NCI-H226 (cell line): ENCODE results near the gene DHX38.

ENCODE experiments used
- DNase-seq: peaks from one replicate; pipeline ENCODE4 v3.0.0-alpha.2; 2015

Gene DHX38

DNA sequence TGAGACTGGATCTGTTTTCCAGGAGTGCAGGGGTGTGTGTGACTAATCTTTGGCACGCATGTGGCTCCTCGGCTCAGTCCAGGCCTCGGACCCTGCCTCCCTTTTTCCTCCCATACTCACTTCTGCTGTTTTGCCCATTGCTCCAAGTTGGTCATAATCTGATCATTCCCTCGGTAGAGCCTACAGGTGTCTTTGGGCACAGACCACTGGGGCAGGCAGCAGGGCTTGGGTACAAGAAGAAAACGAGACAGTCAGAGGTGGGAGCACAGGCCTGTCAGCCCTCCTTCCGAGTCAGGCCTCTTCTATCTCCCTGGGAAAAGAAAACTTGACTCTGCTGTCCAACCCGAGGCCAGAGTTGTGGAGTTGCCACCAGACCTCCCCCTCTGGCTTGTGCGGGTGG is 29.8 kb downstream of the DHX38 start:
- no peak for DNase-seq

DNA sequence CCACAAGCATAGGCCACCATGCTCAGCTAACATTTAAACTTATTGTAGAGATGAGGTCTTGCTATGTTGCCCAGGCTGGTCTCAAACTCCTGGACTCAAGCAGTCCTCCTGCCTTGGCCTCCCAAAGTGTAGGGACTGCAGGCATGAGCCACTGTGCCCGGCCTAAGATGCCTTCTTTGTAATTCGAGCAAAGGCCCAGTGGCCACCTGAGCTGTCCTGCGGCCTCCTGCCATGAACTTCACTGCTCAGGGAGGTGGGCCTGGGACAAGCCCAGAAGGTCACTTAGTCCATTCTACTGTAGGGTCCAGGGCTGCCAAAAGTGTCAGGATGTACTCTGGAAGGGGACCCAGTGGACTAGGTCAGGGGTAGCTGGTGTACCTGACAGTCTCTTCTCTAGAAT is 30.5 kb downstream of the DHX38 start:
- no peak for DNase-seq

DNA sequence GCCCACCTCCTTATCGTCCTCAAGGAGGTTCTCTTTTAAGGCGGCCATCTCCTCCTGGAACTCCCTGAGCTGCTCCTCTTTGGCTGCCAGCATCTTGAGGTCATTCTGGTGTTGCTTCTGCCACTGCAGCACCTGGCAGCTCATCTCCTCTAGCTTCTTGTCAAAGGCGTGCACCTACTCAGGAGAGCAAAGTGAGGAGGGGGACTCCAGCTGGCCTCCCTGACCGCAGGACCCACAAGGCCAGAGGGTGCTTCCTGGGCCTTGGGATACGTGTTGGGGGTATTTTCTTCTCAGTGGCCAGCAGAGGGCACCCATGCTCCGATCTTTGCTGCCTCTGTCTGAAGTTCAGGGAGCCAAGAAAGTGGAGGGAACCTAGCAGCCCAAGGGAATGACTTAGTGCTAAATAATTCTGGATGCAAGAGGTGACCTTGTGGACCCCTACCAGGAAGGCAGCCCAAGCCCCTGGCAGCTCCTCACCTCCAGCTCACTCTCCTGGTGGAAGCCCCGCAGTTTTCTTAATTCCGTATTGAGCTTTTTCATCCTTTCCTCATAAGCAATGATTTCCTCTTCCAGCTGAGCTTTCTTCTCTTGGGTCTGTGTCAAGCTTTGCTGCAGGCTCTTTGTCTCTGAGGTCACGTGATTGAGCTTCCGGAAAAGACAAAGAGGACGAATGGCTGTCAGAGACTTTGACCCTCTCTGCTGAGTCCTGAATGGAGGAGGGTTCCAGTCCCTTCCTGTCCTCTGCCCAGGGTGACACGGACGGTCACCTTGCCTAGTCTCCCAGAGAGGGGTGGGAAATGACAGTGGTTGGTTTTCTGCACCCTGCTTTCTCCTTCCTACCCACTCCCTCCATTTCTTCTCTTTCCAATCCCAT is 31.4 kb downstream of the DHX38 start:
- DNase-seq, result peak; percentile 31

DNA sequence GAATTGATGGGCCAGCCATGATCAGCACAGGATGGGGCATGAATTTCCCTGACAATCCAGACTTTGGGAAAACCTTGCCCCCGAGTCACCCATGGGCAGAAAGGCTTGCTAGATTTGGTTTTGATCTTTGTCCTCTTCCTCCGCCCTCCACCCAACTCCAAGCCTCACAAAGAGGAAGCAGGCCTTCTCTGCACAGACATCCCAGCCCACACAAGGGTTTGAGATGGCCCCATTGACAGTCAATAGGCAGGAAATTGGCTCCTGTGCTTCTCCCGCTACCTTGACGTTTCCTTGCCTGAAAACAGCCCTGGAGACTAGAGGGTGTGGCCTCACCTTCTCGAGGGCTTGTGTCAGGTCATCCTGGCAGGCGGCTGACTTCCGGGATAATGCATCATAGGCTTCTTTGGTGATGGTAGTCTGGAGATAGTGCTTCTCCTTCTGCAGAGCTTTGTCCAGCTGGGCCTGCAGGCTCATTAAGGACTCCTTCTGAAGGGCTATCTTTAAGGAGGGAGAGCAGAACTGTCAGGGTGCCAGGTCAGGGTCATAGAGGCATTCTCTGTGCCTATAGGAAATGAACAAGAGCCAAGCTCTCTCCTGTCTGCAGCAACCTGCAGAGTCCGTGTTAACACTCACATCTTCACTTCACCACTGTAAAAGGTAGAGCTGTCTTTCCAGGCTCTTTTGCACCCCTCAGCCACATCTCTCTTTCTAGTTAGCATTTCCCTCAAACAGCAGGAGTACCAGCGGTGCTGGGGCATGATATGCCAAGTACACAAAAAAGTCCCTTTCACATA is 32.2 kb downstream of the DHX38 start:
- no peak for DNase-seq

DNA sequence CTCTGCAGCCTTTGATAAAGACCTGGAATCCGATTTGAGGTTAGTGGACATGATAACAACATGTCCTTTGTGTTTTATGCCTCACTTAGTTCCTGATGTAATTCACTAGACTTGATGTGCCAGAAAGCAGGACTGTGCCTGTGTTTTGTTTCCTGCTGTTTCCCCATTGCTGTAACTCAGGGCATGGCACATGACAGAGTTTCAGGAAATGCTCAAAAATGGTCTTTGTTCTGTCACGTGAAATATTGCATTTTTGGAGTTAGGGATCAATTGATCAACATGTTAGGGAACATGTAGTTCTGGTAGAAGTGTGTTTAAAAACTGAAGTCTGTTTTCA is 32.8 kb downstream of the DHX38 start:
- no peak for DNase-seq

DNA sequence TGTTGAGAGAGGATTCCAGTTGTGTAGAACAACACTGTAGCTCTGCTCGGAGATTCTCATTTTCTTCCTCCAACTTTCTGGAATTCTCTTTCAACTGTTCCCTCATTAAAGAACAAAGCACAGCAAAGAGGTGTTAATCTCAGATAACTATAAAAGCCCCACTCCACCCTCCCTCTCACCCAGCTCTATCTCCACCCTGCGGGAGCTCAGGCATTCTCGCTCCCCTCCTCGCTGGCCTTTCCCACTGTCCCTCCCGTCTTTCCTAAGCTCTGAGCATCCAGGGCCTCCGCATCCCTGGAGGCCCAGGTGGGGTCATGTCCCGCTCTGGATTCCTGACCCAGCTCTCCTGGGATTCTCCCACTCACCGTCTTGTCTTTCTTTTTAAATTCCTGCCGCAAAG is 35.1 kb downstream of the DHX38 start:
- no peak for DNase-seq

DNA sequence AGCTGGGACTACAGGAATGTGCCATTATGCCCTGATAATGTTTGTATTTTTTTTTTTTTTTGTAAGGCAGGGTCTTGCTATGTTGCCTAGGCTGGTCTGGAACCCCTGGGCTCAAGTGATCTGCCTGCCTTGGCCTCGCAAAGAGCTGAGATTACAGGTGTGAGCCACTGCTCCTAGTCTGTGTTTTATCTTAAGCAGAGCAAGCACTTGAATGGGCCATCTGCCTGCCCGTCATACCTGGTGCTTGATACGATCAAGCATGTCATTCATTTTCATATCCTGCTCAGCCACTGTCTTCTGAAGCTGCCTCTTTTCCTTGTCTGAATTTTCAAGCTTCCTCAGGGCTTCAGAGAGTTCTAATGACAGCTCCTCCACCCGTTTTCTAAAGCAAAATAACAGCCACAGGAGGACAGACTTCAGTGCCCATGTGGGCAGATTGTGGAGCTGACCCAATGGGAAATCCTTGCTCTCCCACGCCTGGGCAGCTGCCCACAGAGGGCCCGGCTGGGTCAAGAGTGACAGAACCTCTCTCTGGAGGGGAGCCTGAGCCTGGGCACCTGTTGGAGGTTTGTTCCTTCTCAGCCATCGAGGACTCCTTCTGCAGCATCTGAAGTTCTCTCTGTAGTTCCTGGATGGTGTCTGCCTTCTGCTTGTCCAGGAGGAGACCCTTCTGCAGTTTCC is 36.5 kb downstream of the DHX38 start:
- no peak for DNase-seq

DNA sequence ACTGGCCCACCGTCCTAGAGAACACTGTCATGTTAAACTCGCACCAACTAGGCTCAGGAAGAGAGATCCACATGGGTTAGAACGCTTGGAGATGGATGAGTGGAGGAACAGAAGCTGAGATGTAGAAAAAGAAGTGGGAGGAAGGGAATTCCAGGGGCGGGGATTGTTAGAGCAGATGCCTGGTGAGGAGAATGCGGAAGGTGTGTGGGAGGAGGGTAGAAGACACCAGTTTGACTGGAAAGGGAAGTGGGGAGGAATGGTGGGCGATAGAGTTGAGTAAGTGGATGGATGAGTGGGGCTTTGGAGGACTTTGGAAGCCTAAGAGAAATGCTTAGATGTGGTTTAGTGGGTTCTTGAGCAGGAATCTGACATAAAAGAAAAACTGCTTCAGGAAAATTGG is 37.4 kb downstream of the DHX38 start:
- peak; percentile 5 for DNase-seq

DNA sequence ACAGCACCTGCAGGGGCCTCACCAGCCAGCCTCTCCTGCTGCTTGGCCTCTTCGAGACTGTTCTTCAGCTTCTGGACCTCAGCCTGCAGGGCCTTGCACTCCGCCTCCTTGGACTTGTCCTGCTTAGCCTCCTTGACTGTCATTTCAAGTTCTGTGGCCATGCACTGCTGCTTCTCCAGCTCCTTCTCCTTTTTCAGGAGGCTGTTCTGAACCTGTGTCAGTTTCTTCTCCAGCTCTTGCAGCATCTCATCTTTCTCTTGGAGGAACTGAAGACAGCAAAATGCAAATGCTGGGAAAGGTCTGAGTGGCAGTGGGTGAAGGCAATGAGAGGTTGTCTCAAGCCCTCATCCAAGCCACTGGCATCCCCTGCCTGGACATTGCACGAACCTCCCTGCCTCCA is 39.1 kb downstream of the DHX38 start:
- no peak for DNase-seq

DNA sequence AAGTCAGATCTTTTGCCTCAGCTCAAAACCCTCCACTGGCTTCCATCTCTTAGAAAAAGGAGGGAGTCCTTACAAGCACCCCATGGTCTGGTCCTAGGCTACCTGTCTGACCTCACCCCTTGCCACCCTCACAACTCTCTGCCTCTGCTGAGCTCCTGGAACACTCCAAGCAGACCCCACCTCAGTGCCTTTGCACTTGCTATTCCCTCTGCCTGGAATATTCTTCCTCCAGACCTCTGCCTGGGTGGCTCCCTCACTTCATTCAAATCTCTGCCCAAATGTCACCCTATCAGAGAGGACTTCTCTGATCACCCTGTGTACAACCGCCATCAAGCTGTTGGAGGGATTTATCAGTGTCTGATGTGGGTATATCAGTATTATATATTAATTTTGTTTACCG is 40.9 kb downstream of the DHX38 start:
- no peak for DNase-seq

DNA sequence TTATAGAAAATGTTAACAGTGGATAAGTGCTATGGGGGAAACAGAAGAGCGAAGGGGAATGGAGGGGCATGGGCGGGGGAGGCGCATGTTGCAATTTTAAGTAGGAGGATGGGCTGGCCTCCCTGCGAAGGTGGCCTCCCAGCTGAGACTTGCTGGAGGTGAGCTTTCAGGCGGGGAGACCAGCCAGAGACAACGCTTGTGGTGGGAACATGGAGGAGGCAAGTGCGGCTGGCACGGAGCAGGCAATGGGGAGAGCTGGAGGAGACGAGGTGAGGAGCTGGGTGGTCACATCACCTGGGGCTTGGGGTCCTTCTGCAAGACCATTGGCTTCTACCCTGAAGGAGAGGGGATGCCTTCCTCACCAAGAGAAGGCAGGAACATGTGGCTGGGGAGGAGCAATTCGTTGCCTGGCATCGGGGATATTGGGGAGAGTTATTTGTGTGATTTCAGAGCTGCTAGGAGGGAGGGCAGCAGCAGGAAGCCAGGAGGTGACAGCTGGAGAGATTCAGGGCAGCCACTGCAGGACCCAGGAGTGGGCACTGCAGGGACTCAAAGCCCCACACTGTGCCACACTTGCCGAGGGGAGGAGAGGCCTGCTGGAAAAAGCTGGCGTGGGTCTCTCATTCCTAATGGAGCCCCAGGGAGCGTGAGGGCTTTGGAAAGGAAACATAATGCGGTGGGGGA is 43.9 kb downstream of the DHX38 start:
- no peak for DNase-seq

DNA sequence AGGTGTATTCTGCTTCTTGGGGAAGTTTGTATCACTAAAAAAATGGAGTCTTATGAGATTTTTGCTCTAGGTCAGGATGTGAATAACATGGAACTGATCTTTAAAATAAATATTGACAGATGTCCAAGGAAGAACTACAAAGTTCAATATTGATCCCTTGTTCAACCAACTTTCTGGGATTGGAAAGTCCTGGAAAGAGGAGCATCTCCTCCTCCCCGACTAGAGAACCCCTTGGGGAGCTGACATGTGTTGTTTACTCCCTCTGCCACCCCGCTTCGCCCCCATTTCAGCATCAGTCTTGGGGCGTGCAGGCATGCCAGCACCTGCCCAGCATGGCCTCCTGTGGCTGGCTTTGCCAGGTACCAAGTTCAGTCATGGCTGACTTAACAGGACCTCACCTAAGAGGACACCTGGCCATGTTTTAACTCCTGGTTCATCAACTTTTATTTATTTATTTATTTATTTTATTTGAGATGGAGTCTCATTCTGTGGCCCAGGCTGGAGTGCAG is 44.5 kb downstream of the DHX38 start:
- DNase-seq, result no peak

DNA sequence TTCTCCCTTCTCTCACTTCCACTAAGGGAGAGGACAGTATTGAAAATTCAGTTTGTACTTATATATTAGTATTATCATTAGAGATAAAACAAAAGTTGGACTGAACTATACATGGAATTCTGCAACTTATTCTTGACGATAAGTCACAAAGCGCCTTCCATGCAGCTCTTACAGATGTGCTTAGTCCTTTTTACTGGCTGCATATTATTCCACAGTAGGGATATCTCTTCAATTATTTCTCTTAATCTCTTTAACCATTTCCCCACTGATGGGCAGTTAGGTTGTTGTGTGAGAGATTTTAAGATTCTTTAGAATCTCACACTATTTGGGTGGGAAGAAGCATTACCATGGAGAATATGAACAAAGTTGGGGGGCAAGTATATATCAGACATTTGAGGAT is 46.3 kb downstream of the DHX38 start:
- DNase-seq, result no peak

DNA sequence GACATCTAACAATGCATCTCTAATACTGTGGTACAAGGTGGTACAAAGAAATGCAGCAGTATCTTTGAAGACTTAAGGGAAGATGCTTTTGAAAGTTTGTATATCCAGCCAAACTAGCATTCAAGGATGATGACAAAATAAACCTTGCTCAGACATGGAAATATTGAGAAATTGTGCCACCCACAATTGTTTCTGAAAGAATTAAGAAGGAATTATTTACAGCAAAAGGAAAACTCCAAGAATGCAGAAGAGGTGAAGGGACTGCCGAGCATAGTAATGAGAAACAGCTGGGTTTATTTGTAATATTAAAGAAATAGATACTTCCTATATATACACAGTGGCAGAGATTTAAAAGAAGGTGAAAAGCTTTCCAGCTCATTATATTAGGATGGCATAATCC is 48.8 kb downstream of the DHX38 start:
- no peak for DNase-seq

DNA sequence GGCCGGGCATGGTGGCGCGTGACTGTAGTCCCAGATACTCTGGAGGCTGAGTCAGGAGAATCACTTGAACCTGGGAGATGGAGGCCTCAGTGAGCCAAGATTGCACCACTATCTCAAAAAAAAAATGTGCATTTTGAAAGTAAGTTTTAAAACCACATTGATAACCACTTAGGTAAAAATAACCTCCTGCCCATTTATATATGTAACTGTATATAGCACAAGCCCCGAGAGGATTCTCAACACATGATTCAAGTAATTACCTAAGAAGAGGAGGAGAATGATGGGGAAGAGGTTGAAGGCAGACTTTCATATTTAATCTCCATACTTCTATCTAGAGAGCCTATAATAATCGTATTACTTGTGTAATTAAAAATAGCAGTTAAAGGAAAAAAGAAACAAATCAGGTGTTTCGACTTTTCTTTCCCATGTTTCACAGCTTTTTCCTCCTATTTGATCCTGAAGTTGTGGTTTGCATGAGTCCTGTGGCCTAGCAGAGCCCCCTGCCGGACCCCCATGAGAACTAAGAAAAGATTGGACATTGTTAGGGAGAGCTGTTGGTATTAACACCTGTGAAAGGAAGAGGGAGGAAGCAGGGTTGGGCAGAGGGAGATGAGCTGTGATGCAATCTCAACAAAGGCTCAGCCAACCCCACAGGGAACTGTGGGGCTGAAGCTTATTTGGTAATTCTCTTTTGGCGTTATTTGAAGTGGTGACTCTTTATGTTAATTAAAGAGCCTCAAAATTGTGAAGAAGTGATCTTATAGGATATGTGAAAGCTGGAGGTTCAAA is 56.2 kb downstream of the DHX38 start:
- no peak for DNase-seq

DNA sequence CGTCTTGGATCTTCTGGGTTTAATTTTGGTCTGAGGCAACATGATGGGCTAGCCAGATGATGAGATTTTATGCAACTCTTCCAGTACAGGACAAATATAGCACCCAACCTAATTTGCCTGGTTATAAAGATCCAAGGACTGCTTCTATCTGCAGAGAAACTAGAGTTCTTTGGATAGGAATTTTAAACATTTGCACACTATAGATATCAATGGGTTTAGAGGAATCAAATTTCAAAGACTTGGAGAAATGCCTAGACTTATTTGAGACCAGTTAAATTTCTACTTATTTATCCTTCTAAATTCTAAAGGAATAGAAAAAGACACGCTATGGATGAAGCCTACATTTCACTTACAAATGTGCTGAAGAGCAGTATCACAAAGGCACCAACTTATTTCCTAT is 65.7 kb downstream of the DHX38 start:
- no peak for DNase-seq

DNA sequence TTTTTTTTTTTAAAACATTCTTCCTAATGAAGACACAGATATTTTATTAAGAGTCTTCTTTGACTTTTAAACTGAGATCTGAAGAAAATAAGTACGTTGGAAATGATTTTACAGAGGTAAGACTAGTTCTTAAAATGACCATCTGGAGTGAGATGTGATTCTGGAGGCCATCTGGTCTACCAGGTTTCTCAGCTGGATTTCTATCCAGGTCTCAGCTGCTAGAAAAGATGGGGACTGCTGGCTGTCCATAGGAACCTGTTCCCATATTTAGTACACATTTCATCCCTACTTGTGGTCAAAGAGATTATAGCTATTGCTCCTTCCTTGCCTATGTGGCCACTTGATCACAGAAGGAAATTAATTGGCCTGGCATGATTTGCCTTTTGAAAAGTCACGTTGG is 66.2 kb downstream of the DHX38 start:
- DNase-seq, result no peak

DNA sequence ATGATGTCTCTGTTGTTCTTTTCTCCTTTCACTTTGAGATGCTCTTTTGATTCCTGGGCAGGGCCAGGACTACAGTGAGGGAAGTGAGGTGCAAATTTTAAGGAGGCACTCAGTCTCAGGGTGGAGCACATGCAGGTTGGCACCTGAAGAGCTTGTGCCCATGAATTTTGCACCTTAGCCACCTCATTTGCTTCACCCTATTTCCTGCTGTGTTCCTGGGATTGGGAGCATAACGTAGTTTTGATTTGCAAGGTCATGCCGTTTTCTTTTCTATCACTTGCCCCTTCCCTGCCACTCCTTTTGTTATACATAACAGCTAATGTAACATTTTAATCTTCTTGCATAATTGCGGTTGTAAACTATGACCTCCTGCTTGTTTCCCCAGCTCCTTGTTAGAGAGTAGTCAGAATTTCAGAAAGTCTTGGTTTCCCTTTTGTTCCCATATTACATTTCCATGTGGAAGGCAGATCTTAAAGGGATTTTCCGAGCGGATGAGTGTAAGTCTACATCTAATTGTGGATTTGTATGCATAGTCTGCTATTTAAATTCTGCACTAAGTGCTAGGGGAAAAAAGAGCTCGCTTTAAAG is 68.6 kb downstream of the DHX38 start:
- no peak for DNase-seq
